Measurements from ENCODE around the gene TBC1D22A. TPM values are rescaled to one million over a fixed set of nuclear protein-coding genes. Genes with fewer than 3 reads are reported as not detected.

The TBC1D22A gene
- total and polyA plus RNA-seq, 9 of the 15 experiments (the other 6 are each of a cell fraction or from before 2014, with no cell fraction given): 0.20 to 11.5 (median 5.2) TPM

DNA sequence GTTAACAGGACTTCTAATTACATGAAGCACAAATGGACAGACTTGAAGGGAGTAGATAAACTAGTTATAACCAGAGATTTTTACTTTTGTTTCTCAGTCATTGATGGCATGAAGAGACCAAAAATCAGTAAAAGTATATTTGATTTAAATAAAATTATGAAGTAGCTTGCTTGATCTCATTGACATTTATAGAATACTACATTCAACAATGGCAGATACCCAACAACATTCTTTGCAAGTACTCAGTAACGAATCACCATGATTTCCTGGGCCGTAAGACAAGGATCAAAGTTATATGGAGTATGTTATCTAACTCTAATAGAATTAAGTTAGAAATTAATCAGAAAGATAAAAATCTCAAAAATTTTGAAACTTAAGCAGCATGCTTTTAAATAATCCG lies 317.6 kb downstream of the TBC1D22A start:
- WGBS (ENCODE audit: insufficient coverage, low coverage, missing lambda C conversion rate): 97% methylated on average over 3 of the region's 3 CpGs
- no peak for FAIRE-seq
- TF ChIP-seq HNRNPUL1 (IDR thresholded peaks at IDR 0.05; ENCODE audit: low read length) (no peak), ZBTB2 (IDR thresholded peaks at IDR 0.05) (no peak), SAFB (IDR thresholded peaks at IDR 0.05; ENCODE audit: borderline replicate concordance, low read depth, low read length) (no peak), CCAR2 (IDR thresholded peaks at IDR 0.05; ENCODE audit: low read depth, low read length) (no peak), SP1 (CRISPR knock-in tag; IDR thresholded peaks at IDR 0.05) (no peak), ZNF384 (IDR thresholded peaks at IDR 0.05; ENCODE audit: low read depth, low read length) (no peak), HNRNPLL (IDR thresholded peaks at IDR 0.05; ENCODE audit: low read depth, low read length, poor library complexity, severe bottlenecking) (no peak), ZNF398 (CRISPR knock-in tag; IDR thresholded peaks at IDR 0.05) (no peak), GABPB1 (CRISPR knock-in tag; IDR thresholded peaks at IDR 0.05) (no peak), POLR3G (IDR thresholded peaks at IDR 0.05; ENCODE audit: extremely low read depth, insufficient read length, insufficient replicate concordance) (no peak), ZNF324 (CRISPR knock-in tag; IDR thresholded peaks at IDR 0.05) (no peak), OTX1 (CRISPR knock-in tag; IDR thresholded peaks at IDR 0.05) (no peak), CREB1 (IDR thresholded peaks at IDR 0.05) (no peak), CREB1 (CRISPR knock-in tag; IDR thresholded peaks at IDR 0.05) (no peak), ZBED1 (IDR thresholded peaks at IDR 0.05) (no peak)
- TF ChIP-seq, protein P1, sequence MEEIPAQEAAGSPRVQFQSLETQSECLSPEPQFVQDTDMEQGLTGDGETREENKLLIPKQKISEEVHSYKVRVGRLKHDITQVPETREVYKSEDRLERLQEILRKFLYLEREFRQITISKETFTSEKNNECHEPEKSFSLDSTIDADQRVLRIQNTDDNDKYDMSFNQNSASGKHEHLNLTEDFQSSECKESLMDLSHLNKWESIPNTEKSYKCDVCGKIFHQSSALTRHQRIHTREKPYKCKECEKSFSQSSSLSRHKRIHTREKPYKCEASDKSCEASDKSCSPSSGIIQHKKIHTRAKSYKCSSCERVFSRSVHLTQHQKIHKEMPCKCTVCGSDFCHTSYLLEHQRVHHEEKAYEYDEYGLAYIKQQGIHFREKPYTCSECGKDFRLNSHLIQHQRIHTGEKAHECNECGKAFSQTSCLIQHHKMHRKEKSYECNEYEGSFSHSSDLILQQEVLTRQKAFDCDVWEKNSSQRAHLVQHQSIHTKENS (CRISPR knock-in tag; IDR thresholded peaks at IDR 0.05): no peak
- TF ChIP-seq, protein P2, sequence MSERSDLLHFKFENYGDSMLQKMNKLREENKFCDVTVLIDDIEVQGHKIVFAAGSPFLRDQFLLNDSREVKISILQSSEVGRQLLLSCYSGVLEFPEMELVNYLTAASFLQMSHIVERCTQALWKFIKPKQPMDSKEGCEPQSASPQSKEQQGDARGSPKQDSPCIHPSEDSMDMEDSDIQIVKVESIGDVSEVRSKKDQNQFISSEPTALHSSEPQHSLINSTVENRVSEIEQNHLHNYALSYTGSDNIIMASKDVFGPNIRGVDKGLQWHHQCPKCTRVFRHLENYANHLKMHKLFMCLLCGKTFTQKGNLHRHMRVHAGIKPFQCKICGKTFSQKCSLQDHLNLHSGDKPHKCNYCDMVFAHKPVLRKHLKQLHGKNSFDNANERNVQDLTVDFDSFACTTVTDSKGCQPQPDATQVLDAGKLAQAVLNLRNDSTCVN (CRISPR knock-in tag; IDR thresholded peaks at IDR 0.05): no peak
- TF ChIP-seq, protein P3, sequence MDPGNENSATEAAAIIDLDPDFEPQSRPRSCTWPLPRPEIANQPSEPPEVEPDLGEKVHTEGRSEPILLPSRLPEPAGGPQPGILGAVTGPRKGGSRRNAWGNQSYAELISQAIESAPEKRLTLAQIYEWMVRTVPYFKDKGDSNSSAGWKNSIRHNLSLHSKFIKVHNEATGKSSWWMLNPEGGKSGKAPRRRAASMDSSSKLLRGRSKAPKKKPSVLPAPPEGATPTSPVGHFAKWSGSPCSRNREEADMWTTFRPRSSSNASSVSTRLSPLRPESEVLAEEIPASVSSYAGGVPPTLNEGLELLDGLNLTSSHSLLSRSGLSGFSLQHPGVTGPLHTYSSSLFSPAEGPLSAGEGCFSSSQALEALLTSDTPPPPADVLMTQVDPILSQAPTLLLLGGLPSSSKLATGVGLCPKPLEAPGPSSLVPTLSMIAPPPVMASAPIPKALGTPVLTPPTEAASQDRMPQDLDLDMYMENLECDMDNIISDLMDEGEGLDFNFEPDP (CRISPR knock-in tag; IDR thresholded peaks at IDR 0.05): no peak

More for the DNA sequence above, 317.6 kb downstream of the TBC1D22A start:
- ChIA-PET CTCF (ENCODE audit: low intra/inter-chr PET ratio) (no interaction called here), POLR2A (no interaction called here)
- Histone ChIP-seq H3K4me3 (no peak overlapping the region), H3K27ac (ENCODE audit: extremely low read depth, low read depth, low read length) (no peak overlapping the region), H3K36me3 (ENCODE audit: control insufficient read depth, insufficient read depth, low read length) (no peaks in the 10 kb centered on the region), H3K4me2 (ENCODE audit: insufficient read depth, low read length) (no peak overlapping the region), H3K27me3 (ENCODE audit: control insufficient read depth in 2 of 2, insufficient read depth in 2 of 2, low read length in 2 of 2) (no peaks in the 10 kb centered on the region), H3K4me1 (replicated peaks in 1 of 2; ENCODE audit: control insufficient read depth in 2 of 2, insufficient read depth in 2 of 2, low read length in 2 of 2) (no peaks in the 10 kb centered on the region), H3K9me1 (ENCODE audit: control insufficient read depth, insufficient read depth, low read length) (no peaks in the 10 kb centered on the region), H4K20me1 (replicated peaks; ENCODE audit: control insufficient read depth, insufficient read depth, low read length) (no peaks in the 10 kb centered on the region), H3K79me2 (ENCODE audit: control insufficient read depth, insufficient read depth, low read length) (no peaks in the 10 kb centered on the region), H3K9me3 (replicated peaks; ENCODE audit: control insufficient read depth, insufficient read depth, low read depth, low read length) (no peaks in the 10 kb centered on the region; the same call in 1 of the 2 replicates), H3K9ac (ENCODE audit: insufficient read depth in 1 of 2, low read depth in 2 of 2, low read length in 2 of 2) (no peak overlapping the region), H2AFZ (ENCODE audit: low read depth, low read length) (no peak overlapping the region)
- in situ Hi-C loops (cut with MboI) (no loop called here), intact Hi-C loops (cut with micrococcal nuclease) (no loop called here)
- BruUV-seq (replicated peaks): no TSS peak
- no peak for ATAC-seq
- no peak for DNase-seq (ENCODE audit: extremely low read depth in 1 of 4, low spot score in 3 of 4)

All from K562 (cell line).